Left ventricle myocardium superior (tissue), 1 donor: Measurements from ENCODE around the gene BMAL2. TPM values are rescaled to one million over a fixed set of nuclear protein-coding genes. Genes with fewer than 3 reads are reported as not detected.

Source experiments
- ATAC-seq: fragments of 200-7000 bp; cut with Tn5 transposase; one replicate; pipeline ENCODE4 v1.9.1; 2020; ENCODE audit warnings: mild to moderate bottlenecking, moderate library complexity
- DNase-seq: peaks from one replicate; pipeline ENCODE4 v3.0.0-alpha.2; 2020
- intact Hi-C: fragments of 100-400 bp; cut with micrococcal nuclease; formaldehyde crosslinking; loops from one replicate; pipeline ENCODE4 v1.11.0; 2022
- total RNA-seq: library from RNA; stranded (reverse); fragmentation: NEBNext Ultra II Directional; extraction: Animal tissue kit (Norgen Biotek cat#: 25700); gene quantifications from one replicate; pipeline ENCODE4 v1.2.1, GENCODE V29; 2021
- donor health status: DM: no; HTN: yes; CAD: no; lungs with severe emphysema.

The BMAL2 gene
- total RNA-seq, 1 donor from 2014 or later, result 2.5 TPM

DNA sequence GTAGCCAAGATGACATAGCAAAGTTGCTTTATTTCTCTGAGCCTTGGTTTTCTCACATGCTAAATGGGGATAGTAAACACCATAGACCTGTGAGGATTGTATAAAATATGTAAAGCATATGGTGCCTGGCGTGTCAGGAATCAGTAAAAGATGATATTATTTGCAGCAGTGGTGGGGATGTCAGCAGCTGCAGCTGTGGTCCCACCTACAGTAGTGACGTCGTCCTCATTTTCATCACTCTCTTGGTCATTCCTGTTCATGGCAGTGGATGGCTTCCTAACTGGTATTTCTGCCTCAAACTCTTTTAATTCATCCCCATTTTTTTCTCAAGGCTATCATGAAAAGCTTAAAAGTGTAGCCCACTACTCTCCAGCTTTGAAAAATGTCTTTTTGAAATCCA is 12.1 kb downstream of the BMAL2 start:
- ATAC-seq (no peak), DNase-seq (no peak)
- intact Hi-C loops, result no loop called here

DNA sequence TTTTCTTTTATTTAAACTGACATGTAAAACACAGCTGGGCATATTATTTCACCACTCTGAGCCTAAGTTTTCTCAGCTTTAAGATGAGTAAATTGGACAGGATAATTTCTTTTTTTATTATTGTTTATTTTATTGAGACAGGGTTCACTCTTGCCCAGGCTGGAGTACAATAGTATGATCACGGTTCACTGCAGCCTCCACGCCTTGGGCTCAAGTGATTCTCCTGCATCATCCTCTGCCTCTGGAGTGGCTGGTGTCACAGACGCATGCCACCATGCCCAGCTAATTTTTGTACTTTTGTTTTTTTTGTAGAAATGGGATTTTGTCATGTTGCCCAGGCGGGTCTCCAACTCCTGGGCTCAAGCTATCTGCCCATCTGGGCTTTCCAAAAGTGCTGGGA is 12.7 kb downstream of the BMAL2 start:
- no peak for ATAC-seq
- intact Hi-C loops, result no loop called here
- DNase-seq, result no peak

DNA sequence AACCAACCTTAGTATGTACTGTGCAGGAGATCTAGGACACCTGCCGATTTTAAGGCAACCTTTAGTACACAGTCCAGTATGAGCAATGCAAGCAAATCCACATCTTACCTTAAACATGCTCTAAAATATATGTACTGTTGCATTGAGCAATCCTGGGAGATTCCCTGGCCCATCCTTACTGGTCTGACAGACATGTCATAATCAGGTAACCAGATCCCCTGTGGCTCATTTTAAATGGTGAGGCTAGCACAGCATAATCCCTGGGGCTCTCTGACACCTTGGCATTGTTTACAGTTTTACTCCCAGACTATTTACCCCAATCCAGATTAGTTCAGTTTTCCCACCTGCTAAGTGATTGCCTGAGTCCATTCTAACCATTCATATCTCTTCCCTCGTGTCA is 15.1 kb downstream of the BMAL2 start:
- DNase-seq (no peak), ATAC-seq (no peak)
- intact Hi-C loops, result no loop called here

DNA sequence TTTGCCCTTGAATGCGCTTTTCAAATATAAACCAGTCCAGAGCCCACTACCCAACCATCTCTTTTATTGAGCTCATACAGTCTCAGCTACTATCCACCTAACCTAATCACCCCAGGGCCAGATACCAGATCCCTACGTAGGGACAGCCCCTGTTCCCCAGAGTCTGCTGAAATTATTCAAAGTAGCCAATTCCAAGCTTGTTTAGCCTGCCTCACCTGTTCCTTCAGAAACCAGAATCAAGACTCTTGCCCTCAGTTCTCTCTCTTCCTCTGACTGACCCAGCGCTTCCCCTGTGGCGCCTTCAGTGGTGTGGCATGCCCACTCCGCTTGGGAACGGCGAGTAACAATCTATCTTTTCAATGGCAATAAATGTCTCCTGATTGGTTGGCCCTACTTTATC is 18.8 kb downstream of the BMAL2 start:
- DNase-seq, result no peak
- intact Hi-C loops, result no loop called here
- ATAC-seq, result no peak

DNA sequence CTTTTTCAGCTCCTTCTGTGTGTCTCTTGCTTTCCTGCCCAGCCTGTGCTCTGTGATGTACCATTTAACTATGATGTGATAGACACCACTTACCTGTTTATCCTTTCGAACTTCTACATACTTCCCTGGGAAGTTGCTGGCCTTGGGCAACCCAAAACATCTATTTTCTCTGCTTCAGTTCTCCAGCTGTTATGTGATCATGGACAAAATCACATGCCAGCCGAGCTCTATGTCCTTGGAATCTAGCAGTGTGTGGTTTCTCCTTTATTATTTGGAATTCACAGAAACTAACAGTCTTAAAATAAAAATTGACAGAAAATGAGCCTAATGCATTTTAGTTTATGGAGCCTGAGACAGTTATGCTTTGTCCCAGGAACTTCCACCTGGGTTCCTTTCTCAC is 22.9 kb downstream of the BMAL2 start:
- ATAC-seq, result no peak
- intact Hi-C loops, result no loop called here
- DNase-seq, result no peak

DNA sequence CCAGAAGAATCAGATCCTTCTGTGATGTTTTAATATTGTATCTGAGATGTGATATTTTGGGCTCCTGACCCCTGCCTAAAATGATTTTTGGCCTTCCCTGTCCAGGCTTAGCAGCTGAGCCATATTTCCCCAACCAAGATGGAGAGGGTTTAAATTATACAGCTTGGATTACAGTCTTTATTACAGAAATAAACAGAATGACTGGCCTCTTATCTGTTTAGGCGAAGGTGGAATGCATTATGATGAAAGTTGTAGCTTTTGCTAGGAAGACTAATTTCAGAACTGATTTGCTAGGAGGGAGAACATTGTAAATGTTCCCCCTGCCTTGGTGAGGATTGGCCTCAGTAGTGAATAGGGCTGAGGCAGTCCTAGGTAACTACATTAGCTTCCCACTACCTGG is 23.3 kb downstream of the BMAL2 start:
- intact Hi-C loops, result no loop called here
- no peak for ATAC-seq
- DNase-seq, result no peak

DNA sequence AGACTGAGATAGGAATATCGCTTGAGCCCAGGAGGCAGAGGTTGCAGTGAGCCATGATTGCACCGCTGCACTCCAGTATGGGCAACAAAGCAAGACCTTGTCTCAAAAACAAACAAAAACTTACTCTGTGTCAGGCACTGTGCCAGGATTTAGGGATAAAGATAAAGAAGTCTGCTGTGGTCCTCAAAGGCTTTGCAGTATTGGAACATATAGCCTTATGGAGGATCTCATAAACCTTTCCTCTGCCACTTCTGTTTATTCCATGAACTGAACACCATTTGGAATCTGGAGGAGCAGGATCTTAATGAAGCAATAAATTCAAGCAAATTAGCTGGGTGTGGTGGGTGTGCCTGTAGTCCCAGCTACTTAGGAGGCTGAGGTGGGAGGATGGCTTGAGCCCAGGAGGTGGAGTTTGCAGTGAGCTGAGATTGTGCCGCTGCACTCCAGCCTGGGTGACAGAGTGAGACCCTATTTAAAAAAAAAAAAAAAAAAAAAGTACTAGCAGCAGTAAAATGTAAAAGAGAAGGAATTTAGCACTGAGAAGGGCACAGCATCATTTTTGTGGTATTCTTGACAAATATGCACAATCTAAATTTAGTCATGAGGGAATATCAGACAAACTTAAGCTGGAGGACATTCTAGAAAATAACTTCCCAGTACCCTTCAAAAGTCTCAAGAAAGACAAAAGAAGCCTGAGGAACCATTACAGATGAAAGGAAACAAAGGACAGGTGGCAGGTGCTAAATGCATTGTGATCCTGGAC is 27.1 kb downstream of the BMAL2 start:
- DNase-seq, result no peak
- intact Hi-C loops, result no loop called here
- no peak for ATAC-seq

DNA sequence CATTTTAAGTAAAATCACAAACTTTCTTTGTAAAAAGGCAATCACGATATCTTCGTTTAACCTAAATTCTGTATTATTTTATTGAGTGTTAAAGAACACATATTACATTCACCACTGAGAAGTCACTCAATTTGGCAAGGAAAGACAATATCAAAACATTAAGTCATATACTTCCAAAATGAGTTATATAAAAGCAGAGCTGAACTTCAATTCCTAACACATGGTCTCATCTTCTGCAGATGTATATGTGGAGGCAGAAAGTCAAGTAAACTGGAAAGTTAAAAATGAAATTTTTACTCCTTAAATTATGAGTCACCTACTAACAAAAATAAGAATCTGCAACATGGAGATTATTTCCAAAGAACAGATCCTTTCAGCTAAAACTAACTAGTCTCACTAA is 28.7 kb downstream of the BMAL2 start:
- intact Hi-C loops, result no loop called here
- DNase-seq (no peak), ATAC-seq (no peak)

DNA sequence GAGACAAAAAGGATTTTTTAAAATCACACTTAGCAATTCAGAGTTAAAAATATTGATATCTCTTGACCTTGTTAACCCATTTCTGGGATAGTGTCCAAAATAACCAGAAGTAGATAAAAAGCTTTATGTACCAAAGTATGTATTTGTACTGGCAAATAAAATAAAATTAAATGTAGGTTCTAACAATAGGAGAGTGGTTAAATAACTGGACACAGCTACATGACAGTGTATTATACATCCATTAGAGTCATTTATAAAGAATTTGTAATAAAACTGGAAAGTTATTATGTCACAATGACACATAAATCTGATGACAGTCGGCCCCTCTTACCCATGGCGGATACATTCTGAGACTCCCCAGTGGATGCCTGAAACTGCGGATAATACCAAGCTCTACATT is 34.0 kb downstream of the BMAL2 start:
- intact Hi-C loops, result no loop called here
- DNase-seq, result no peak
- no peak for ATAC-seq

DNA sequence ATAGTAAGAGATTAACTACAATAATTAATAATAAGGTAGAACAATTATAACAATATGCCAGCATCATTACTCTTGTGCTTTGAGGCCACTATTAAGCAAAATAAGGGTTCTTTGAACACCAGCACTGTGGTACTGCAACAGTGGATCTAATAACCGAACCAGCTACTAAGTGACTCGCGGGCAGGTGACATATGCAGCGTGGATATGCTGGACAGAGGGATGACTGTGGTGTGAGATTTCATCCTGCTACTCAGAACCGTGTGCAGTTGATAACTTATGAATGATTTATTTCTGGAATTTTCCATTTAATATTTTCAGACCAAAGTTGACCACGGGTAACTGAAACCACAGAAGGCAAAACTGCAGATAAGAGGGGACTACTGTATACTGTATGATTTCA is 34.4 kb downstream of the BMAL2 start:
- DNase-seq, result no peak
- no peak for ATAC-seq
- intact Hi-C loops, result no loop called here

DNA sequence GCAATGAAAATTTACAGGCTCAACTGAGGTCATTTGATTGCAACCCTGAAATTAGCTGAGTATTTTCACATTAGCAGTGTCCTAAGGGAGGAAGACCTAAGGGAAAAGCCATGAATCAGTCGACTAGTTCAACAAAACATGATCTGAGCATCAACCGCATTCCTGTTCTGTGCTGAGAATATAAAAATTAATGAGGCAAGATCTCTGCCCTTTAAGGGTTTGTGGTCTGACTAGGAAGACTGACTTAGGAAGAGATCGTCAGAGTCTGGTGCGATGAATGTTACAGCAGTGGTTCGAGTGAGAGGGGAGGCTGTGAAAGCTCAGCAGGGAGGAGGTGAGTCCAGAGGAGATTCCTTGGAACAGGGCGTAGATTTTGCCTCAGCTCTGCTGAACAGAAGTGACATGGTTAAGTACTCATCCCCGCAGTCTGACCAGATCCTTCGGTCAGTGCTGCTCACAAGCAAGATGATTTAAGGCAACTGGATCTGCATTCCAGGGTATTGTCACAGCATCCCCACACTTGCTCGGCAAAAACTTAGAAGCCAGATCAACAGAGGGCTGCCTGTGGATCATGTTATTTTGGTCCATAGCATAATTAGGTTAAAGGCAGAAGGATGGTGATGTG is 49.6 kb downstream of the BMAL2 start:
- intact Hi-C loops, result no loop called here
- ATAC-seq (no peak), DNase-seq (no peak)

Other genes starting within 250 kb of the BMAL2 start
- gene STK38L, start 88.5 kb upstream of the BMAL2 start, total RNA-seq, result 66.1 TPM
- gene SMCO2, start 113.9 kb downstream of the BMAL2 start, total RNA-seq, result not detected
- 332 TPM for gene PPFIBP1, start 191.4 kb downstream of the BMAL2 start, total RNA-seq